ENCODE results near the gene CDK10.
"Not testable (repeated sequence)": the region's sequence is repeated elsewhere in the genome, so short reads cannot be mapped to it uniquely, and the experiment has no call there.

Gene CDK10

DNA sequence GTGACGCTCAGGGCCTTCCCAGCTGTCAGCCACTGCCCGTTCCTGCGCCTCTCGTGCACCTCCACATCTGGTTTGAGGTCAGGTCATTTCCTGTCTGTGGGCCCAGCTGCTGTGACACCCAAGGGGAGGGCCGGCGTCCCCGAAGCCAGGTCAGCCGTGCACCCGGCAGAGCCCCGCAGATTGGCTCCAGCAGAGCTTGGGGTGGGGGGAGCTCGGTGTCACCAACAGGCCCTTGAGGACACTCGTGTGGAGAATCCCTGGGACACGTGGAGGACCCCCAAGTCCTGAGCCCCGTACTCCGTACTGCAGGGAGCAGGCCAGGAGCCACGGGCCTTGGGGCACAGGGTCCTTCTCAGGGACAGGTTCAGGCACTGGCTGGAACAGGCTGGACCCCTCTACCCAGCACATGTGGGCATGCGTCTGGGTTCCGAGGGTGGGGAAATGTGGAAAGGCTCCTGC lies 10.2 kb downstream of the CDK10 start:
- DNase-seq, result no peak

DNA sequence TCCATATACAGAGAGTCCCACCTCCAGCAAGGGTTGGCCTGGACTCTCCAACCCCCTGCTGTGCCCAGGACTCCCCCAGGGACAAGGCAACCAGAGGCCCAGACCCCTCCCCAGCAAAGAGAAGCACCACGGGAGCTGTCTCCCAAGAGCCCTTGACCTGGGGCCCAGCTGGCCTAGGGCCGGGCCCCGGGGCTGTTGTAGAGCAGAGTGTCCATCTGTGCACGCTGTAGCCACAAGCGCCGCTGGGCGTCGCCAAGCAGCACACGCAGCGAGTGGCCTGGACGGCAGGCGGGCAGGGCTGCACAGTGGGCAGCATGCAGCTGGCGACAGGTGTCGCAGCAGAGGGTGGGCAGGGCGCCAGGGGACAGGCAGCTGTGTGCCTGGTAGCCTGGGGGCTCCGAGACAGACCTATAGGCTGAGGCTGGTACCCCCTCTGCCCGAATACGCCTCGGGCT lies 10.7 kb downstream of the CDK10 start:
- no peak for DNase-seq

GRCh38 chr16:89697616-89698331 lies 11.3 kb downstream of the CDK10 start:
- DNase-seq, result no peak

- not testable (repeated sequence) for DNase-seq
Observed at GRCh38 chr16:89698717-89699116, 12.2 kb downstream of the CDK10 start.

DNA sequence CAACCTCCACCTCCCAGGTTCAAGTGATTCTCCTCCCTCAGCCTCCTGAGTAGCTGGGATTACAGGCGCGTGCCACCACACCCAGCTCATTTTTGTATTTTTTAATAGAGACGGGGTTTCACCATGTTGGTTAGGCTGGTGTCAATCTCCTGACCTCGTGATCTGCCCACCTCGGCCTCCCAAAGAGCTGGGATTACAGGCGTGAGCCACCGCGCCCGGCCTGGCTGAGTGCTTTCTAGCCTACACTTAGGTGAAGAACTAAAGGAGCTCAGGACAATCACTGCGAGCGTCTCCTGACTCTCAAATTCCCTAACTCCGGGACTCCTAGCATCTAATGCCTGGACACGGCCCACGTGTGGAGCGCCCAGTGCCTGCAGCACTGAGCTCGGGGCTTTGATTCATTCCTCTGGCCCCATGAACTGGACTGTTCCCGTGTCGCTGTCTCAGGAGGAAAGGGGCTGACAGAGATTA lies 13.2 kb downstream of the CDK10 start:
- not testable (repeated sequence) for DNase-seq

- peak; percentile 80 for DNase-seq
Observed at GRCh38 chr16:89700100-89700648, 13.7 kb downstream of the CDK10 start.

DNA sequence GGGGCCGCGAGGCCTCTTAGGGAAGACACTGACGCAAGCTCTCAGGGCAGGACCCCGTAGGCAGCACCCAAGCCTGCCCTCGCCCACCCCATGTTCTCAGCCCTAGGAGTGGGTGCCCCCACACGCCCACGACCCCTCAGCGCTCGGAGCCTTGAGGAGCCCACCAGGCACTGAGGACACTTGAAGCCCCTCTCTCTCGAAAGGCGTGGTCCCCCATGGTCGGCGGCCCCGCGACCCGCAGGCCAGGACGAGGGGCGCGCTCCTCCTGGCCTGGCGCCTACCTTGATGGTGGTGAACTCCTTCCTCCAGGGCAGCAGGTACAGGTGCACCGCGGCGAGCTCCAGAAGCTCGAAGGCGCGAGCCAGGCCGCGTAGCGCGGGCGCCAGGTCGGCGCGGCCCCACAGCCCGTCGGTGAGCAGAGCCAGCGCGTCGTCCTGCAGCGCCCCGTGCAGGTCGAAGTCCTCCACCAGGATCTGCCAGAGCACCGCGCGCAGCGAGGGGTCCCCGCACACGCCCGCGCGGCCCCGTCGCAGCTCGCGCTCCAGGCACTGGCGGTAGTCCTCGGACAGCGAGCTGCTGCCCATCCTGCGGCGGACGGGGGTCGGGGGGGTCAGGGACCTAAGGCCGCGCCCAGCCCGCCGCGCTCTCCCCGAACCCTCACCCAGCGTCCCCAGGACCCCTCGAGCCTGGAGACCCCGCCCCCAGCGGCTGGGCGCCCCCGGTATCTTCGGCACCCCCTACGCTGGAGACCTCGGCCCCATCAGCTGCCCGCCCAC lies 14.3 kb downstream of the CDK10 start:
- DNase-seq, result no peak

DNA sequence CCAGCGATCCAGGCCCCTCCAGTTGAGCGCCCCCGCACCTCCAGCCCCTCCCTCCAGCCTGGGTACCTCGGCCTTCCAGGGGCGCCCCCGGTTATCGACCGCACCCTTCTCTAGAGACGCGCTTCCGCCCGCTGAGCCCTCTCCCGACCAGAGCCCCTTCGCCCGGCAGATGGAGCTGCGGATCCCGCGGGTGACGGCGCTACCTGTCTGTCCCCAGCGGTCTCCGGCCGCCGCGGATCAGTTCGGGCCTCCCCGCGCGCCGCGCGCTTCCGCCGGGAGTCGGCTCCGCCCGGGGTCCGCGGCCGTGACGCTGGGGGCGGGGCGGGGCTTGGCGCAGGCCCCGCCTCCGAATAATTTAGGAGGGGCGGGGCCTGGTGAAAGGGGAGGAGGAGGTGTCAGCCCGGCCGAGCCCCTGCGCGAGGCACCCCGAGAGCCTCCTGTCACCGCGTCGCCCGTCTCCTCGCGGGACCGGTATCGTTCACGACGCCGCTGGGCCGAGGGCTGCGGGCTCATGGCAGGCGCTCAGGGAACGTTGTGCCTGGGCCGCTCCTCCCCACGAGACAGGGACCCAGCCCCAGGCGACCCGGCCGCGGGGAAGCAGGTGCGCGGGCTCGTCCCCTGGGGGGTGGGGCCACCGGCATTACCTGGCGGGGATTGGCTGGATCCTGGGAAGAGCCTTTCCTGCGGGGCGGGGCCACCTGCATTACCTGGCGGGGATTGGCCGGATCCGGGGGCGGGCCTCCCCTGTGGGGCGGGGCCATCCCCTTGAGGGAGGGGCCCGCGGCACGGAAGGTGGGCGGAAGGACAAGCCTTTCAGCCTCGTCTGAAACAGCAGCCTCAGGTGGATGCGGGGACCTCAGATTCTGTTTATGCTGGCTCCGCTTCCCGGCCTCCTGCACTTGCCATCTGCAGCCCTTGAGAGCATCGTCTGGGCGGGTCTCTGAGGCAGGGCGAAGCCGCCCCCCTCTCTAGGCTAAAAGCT lies 15.2 kb downstream of the CDK10 start, which contains the start of gene SPATA2L:
TSS of gene SPATA2L (minus strand) at position 281 of the 982 bp plus-strand sequence. CDS start 473 bp downstream, outside the sequence.
- DNase-seq, result peak; percentile 29

- no peak for DNase-seq
Observed at GRCh38 chr16:89704281-89704680, 17.8 kb downstream of the CDK10 start.

- no peak for DNase-seq
Observed at GRCh38 chr16:89705006-89705405, 18.5 kb downstream of the CDK10 start.

DNA sequence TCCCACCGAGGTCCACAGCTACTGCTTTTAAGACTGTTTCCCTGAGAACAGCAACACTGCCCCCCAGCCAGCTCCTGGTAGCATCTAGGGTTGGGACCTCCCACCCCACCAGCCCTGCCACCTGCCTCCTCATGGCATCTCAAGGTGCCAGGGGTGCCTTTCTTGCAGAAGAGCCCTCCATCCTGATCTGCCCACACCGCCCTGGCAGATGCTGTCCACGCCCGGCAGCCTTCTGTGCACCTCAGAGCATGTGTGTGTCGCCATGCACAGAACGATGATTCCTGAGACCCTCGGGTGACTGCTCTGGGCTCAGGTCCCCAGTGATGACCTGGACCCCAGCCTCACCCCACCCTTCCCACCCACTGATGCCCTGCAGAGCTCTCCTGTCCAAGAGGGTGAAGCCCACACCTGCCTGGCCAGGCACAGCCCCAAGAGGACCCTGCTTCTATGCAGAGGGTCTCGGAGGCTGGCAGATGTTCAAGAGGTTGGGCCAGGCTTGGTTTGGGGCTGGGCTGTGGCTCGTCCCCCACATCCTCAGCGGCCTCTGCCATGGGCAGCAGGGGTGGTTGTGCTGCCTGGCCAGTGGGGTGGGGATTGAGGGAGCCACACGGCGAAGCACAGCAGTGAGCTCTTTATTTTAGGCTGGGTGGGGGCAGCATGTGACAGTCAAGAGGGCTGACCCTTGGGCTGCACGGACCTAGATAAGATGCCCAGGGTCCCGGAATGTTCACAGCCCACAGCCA lies 20.2 kb downstream of the CDK10 start:
- no peak for DNase-seq

GRCh38 chr16:89707695-89708094 lies 21.2 kb downstream of the CDK10 start:
- DNase-seq, result no peak

DNA sequence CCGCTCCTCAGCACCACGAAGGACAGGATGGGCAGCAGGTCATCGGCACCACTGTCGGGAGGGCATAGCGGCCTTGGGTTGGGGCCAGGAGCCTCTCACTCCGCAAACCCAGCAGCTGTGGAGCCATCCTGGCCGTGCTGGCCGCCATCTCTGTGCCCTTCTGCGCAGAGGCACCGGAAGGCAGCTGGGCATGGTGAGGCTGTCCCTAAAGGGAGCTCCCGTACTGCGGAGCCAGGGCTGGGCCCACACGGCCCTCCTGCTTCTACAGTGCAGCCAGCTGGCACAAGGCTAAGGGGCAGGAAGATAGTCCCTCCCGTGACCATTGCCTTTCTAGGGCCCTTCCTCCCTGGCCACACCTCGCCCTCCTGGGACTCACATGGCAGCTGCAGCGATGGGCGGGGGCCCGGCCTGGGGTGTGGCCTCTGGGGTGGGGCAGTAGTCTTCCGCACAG lies 22.0 kb downstream of the CDK10 start:
- no peak for DNase-seq

DNA sequence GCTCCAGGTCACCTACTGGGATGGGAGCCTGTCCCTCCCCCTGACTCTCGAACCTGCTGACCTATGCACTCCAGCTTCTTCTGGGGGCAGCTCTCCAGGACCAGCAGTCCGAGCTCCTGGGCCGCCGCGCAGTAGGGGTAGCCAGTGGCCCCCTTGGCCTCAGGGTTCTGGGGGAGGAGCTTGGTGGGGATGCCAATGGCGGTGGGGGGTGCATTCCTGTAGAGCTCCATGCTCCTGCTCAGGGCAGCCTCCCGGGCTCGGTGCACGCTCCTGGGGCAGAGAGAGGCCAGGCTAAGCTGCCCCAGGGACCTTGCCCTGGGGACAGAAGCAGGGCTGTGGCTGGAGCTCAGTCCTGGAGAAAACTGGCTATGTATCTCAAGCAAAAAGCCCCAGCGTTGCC lies 22.7 kb downstream of the CDK10 start:
- DNase-seq, result no peak

DNA sequence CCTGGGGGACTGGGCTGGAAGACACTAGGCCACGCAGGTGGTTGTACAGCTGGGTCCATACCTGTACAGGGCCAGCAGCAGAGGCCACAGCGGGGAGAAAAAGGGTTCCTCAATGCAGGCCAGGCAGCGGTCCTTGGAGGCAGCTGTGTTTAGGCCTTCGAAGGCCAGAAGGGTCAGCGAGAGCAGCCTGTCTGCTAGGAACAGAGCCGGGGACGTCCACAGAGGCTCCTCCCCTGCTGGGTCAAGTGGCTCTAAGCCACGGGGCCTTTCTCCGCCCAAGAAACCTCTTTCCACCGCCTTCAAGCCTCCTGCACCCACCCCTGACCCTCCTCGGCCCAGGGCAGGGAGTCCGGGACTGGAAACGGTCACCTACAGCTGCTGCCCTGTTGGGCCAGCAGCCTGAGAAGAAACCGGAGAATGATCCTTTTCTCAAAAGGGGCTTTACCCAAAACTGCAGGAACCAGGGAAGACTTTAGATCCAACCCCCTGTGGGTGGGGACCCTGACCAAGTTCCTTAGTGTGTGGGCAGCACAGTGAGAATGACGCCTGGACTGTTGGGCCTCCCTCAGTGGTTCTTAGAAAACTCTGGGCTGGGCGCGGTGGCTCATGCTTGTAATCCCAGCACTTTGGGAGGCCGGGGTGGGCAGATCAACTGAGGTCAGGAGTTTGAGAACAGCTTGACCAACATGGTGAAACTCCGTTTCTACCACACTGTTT lies 23.4 kb downstream of the CDK10 start:
- no peak for DNase-seq

GRCh38 chr16:89710709-89711564 lies 24.4 kb downstream of the CDK10 start:
- DNase-seq, result no peak

- no peak for DNase-seq
Observed at GRCh38 chr16:89711601-89712273, 25.2 kb downstream of the CDK10 start.

DNA sequence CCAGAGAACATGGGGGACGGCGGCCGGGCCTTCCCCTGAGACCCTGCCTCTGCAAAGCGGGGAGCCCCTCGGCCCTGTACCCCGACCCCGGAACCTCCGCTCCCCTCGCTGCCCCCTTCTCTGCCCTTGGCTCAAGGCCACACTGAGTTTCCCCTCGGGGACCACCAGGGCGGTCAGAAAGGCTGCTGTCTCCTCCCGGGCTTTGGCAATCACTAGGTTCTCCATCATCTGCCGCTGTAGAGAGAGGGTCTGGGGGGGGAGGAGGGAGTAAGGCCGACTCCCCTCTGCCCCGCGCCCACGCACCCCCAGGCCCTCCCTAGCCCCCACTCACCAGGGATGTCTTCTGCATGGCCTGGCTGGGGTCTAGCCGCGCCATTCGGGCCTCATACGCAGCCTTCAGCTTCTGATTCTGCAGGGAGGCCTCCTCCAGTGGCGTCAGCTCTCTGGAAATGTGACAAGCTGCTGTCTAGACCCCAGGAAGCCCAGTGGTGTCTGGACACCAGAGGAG lies 25.8 kb downstream of the CDK10 start:
- no peak for DNase-seq

- no peak for DNase-seq
Observed at GRCh38 chr16:89716493-89716892, 30.0 kb downstream of the CDK10 start.

Data from NCI-H446 treated with DMSO at 0.1 percent for 48 hours (cell line).